ENCODE results near the gene ABI3BP. TPM values are rescaled to one million over a fixed set of nuclear protein-coding genes. Genes with fewer than 3 reads are reported as not detected.

The ABI3BP gene
- total RNA-seq, 2 donors from 2014 or later: 46.8 to 185 TPM

- H3K36me3 ChIP-seq: no peaks in the 10 kb centered on the region
- DNase-seq (ENCODE audit: low spot score): no peak
- H3K27ac ChIP-seq: no peak overlapping the region
- no peaks in the 10 kb centered on the region for H3K27me3 ChIP-seq (replicated peaks; ENCODE audit: insufficient read depth)
- no peak for ATAC-seq (ENCODE audit: insufficient number of reproducible peaks, low FRiP score, low read depth)
- H3K4me1 ChIP-seq (ENCODE audit: control insufficient read depth in 1 of 2, low read depth in 2 of 2): no peaks in the 10 kb centered on the region
- no peak overlapping the region for H3K4me3 ChIP-seq
- TF ChIP-seq CTCF (IDR thresholded peaks at IDR 0.05): no peak
- no peaks in the 10 kb centered on the region for H3K9me3 ChIP-seq
Measured at GRCh38 chr3:100825574-100825973, 167.6 kb downstream of the ABI3BP start.

- Histone ChIP-seq H3K27me3 (replicated peaks; ENCODE audit: insufficient read depth) (no peaks in the 10 kb centered on the region), H3K27ac (no peak overlapping the region), H3K36me3 (no peaks in the 10 kb centered on the region), H3K4me3 (no peak overlapping the region), H3K4me1 (ENCODE audit: control insufficient read depth in 1 of 2, low read depth in 2 of 2) (no peaks in the 10 kb centered on the region), H3K9me3 (no peaks in the 10 kb centered on the region)
- TF ChIP-seq CTCF (IDR thresholded peaks at IDR 0.05): no peak
- DNase-seq (ENCODE audit: low spot score) (no peak), ATAC-seq (ENCODE audit: insufficient number of reproducible peaks, low FRiP score, low read depth) (no peak)
Measured at GRCh38 chr3:100815583-100815982, 177.6 kb downstream of the ABI3BP start.

- Histone ChIP-seq H3K9me3 (no peaks in the 10 kb centered on the region), H3K4me1 (ENCODE audit: control insufficient read depth in 1 of 2, low read depth in 2 of 2) (no peaks in the 10 kb centered on the region), H3K27ac (no peak overlapping the region), H3K4me3 (no peak overlapping the region), H3K27me3 (replicated peaks; ENCODE audit: insufficient read depth) (no peaks in the 10 kb centered on the region), H3K36me3 (no peaks in the 10 kb centered on the region)
- no peak for ATAC-seq (ENCODE audit: insufficient number of reproducible peaks, low FRiP score, low read depth)
- no peak for TF ChIP-seq CTCF (IDR thresholded peaks at IDR 0.05)
- no peak for DNase-seq (ENCODE audit: low spot score)
Measured at GRCh38 chr3:100813828-100814227, 179.4 kb downstream of the ABI3BP start.

- H3K4me3 ChIP-seq: no peak overlapping the region
- DNase-seq (ENCODE audit: low spot score): no peak
- H3K36me3 ChIP-seq: no peaks in the 10 kb centered on the region
- H3K27me3 ChIP-seq (replicated peaks; ENCODE audit: insufficient read depth): no peaks in the 10 kb centered on the region
- TF ChIP-seq CTCF (IDR thresholded peaks at IDR 0.05): no peak
- ATAC-seq (ENCODE audit: insufficient number of reproducible peaks, low FRiP score, low read depth): no peak
- no peaks in the 10 kb centered on the region for H3K9me3 ChIP-seq
- no peak overlapping the region for H3K27ac ChIP-seq
- H3K4me1 ChIP-seq (ENCODE audit: control insufficient read depth in 1 of 2, low read depth in 2 of 2): no peaks in the 10 kb centered on the region
Measured at GRCh38 chr3:100811779-100812507, 181.3 kb downstream of the ABI3BP start.

GRCh38 chr3:100810671-100811070, 182.6 kb downstream of the ABI3BP start:
- no peak overlapping the region for H3K4me3 ChIP-seq
- H3K27ac ChIP-seq: no peak overlapping the region
- ATAC-seq (ENCODE audit: insufficient number of reproducible peaks, low FRiP score, low read depth) (no peak), DNase-seq (ENCODE audit: low spot score) (no peak)
- H3K4me1 ChIP-seq (ENCODE audit: control insufficient read depth in 1 of 2, low read depth in 2 of 2): no peaks in the 10 kb centered on the region
- TF ChIP-seq CTCF (IDR thresholded peaks at IDR 0.05): no peak
- no peaks in the 10 kb centered on the region for H3K36me3 ChIP-seq
- no peaks in the 10 kb centered on the region for H3K9me3 ChIP-seq
- no peaks in the 10 kb centered on the region for H3K27me3 ChIP-seq (replicated peaks; ENCODE audit: insufficient read depth)
